Neural cell (in vitro differentiated cells): ENCODE results near the gene TMEM39A. TPM values are rescaled to one million over a fixed set of nuclear protein-coding genes. Genes with fewer than 3 reads are reported as not detected.

ENCODE experiments used
- H2AFZ ChIP-seq: fragments of 200-600, 300-800 bp; sonication (generic), shearing (Covaris generic); 2 replicates; pipeline ENCODE4 v1.6.0; 2014; ENCODE audit warnings: low read depth, mild to moderate bottlenecking, antibody characterized with exemption, low read length, moderate library complexity
- H3F3A ChIP-seq: fragments of 200-600 bp; shearing (Covaris generic); 2 replicates; pipeline ENCODE4 v1.6.1; 2016; ENCODE audit warnings: mild to moderate bottlenecking, moderate library complexity, mixed read lengths, antibody characterized with exemption, low read length; ENCODE audit not compliant: insufficient read depth, poor library complexity, severe bottlenecking
- H3K27ac ChIP-seq: fragments of 200-600, 300-800 bp; sonication (generic), shearing (Covaris generic); 2 replicates; pipeline ENCODE4 v1.5.1; 2014; ENCODE audit warnings: mild to moderate bottlenecking, low read length, moderate library complexity
- H3K27me3 ChIP-seq: fragments of 300-800, 200-600 bp; sonication (generic), shearing (Covaris generic); 2 replicates; pipeline ENCODE4 v1.6.0; 2014; ENCODE audit warnings: mild to moderate bottlenecking, low read depth, low read length, moderate library complexity; ENCODE audit not compliant: insufficient read depth
- H3K36me3 ChIP-seq: fragments of 300-800, 200-600 bp; sonication (generic), shearing (Covaris generic); 2 replicates; pipeline ENCODE4 v1.5.1; 2014; ENCODE audit warnings: mild to moderate bottlenecking, antibody characterized with exemption, low read length, moderate library complexity; ENCODE audit not compliant: insufficient read depth
- H3K4me2 ChIP-seq: fragments of 300-800, 200-600 bp; sonication (generic), shearing (Covaris generic); 2 replicates; pipeline ENCODE4 v1.6.0; 2014; ENCODE audit warnings: mild to moderate bottlenecking, low read length
- H3K4me3 ChIP-seq: fragments of 300-800, 200-600 bp; sonication (generic), shearing (Covaris generic); 2 replicates; pipeline ENCODE4 v1.5.1; 2014; ENCODE audit warnings: mild to moderate bottlenecking, low read length, moderate library complexity
- H3K79me2 ChIP-seq: fragments of 200-600 bp; shearing (Covaris generic); replicated peaks from 2 replicates; pipeline ENCODE4 v1.6.0; 2014; ENCODE audit warnings: mild to moderate bottlenecking, low read length, moderate library complexity; ENCODE audit not compliant: insufficient read depth
- H3K9ac ChIP-seq: fragments of 300-800, 200-600 bp; sonication (generic), shearing (Covaris generic); 2 replicates; pipeline ENCODE4 v1.6.1; 2016; ENCODE audit warnings: mild to moderate bottlenecking, low read length, mixed read lengths
- H3K9me2 ChIP-seq: fragments of 200-600 bp; shearing (Covaris generic); 2 replicates; pipeline ENCODE4 v1.6.1; 2016; ENCODE audit warnings: mild to moderate bottlenecking, low read length, mixed read lengths; ENCODE audit not compliant: insufficient read depth
- H3K9me3 ChIP-seq: fragments of 200-600, 300-800 bp; sonication (generic), shearing (Covaris generic); 2 replicates; pipeline ENCODE4 v1.6.1; 2016; ENCODE audit warnings: mild to moderate bottlenecking, mixed run types, low read length, moderate library complexity, mixed read lengths
- H4K20me1 ChIP-seq: fragments of 200-600 bp; shearing (Covaris generic); 2 replicates; pipeline ENCODE4 v1.6.1; 2016; ENCODE audit warnings: mild to moderate bottlenecking, mixed run types; ENCODE audit not compliant: insufficient read depth
- CTCF ChIP-seq: fragments of 450-650 bp; IDR thresholded peaks from 2 replicates; pipeline ENCODE4 v1.5.1; 2014; ENCODE audit warnings: antibody characterized with exemption, mild to moderate bottlenecking, moderate library complexity; ENCODE audit not compliant: poor library complexity, severe bottlenecking
- EP300 ChIP-seq: fragments of 450-650 bp; conservative IDR thresholded peaks from 2 replicates; pipeline ENCODE4 v1.6.1; 2014; ENCODE audit warnings: antibody characterized with exemption, mild to moderate bottlenecking, moderate library complexity; ENCODE audit not compliant: poor library complexity, severe bottlenecking
- EZH2 ChIP-seq: fragments of 200-600, 300-800 bp; shearing (Covaris generic), sonication (generic); IDR thresholded peaks from 2 replicates; pipeline ENCODE4 v1.6.1; 2014; ENCODE audit warnings: antibody characterized with exemption, low read length, borderline replicate concordance, mild to moderate bottlenecking; ENCODE audit not compliant: insufficient read depth, poor library complexity, severe bottlenecking
- MXI1 ChIP-seq: fragments of 450-650 bp; conservative IDR thresholded peaks from 2 replicates; pipeline ENCODE4 v1.6.1; 2014; ENCODE audit warnings: antibody characterized with exemption, mild to moderate bottlenecking; ENCODE audit not compliant: poor library complexity, severe bottlenecking
- POLR2AphosphoS5 ChIP-seq: IDR thresholded peaks from 2 replicates; pipeline ENCODE4 v1.6.1; 2012
- RAD21 ChIP-seq: fragments of 450-650 bp; conservative IDR thresholded peaks from 2 replicates; pipeline ENCODE4 v1.6.1; 2014; ENCODE audit warnings: antibody characterized with exemption, mild to moderate bottlenecking, moderate library complexity
- REST ChIP-seq: IDR thresholded peaks from 2 replicates; pipeline ENCODE4 v1.6.1; 2012; ENCODE audit warnings: borderline replicate concordance
- SMC3 ChIP-seq: fragments of 450-650 bp; conservative IDR thresholded peaks from 2 replicates; pipeline ENCODE4 v1.6.1; 2014; ENCODE audit warnings: antibody characterized with exemption, mild to moderate bottlenecking, moderate library complexity; ENCODE audit not compliant: poor library complexity
- TAF1 ChIP-seq: IDR thresholded peaks from 2 replicates; pipeline ENCODE4 v1.6.1; 2012; ENCODE audit warnings: low read depth
- polyA plus RNA-seq: library from polyadenylated mRNA; depleted of rRNA; stranded (reverse); fragments of >200 nt; gene quantifications from 2 replicates; pipeline ENCODE4 v1.2.3, GENCODE V29; 2014

The TMEM39A gene
- polyA plus RNA-seq, 1 donor from 2014 or later = 21.1 TPM

- H3K4me3 ChIP-seq = no peak overlapping the region
- H3K9me2 ChIP-seq = no peaks in the 10 kb centered on the region
- H3K9ac ChIP-seq = no peak overlapping the region
- H3K27ac ChIP-seq = no peak overlapping the region
- no peaks in the 10 kb centered on the region for H3K27me3 ChIP-seq
- no peaks in the 10 kb centered on the region for H4K20me1 ChIP-seq
- no peaks in the 10 kb centered on the region for H3K9me3 ChIP-seq
- no peak overlapping the region for H2AFZ ChIP-seq
- TF ChIP-seq REST = no peak
- TF ChIP-seq SMC3 = no peak
- no peak for TF ChIP-seq POLR2AphosphoS5
- no peak for TF ChIP-seq MXI1
- no peak for TF ChIP-seq RAD21
- no peak for TF ChIP-seq CTCF
- no peak for TF ChIP-seq EP300
- no peaks in the 10 kb centered on the region for H3F3A ChIP-seq
- no peak overlapping the region for H3K4me2 ChIP-seq
- H3K79me2 ChIP-seq = no peaks in the 10 kb centered on the region
- H3K36me3 ChIP-seq = no peaks in the 10 kb centered on the region
Measured at GRCh38 chr3:119418641-119419040, 44.8 kb downstream of the TMEM39A start.

- Histone ChIP-seq H3K9me3 (no peaks in the 10 kb centered on the region), H3K27ac (no peak overlapping the region), H3K4me2 (no peak overlapping the region), H3K9ac (no peak overlapping the region), H3K27me3 (no peaks in the 10 kb centered on the region), H3K4me3 (no peak overlapping the region), H3F3A (no peaks in the 10 kb centered on the region), H3K36me3 (no peaks in the 10 kb centered on the region), H3K9me2 (no peaks in the 10 kb centered on the region), H3K79me2 (no peaks in the 10 kb centered on the region), H2AFZ (no peak overlapping the region), H4K20me1 (no peaks in the 10 kb centered on the region)
- TF ChIP-seq TAF1 = no peak
Measured at GRCh38 chr3:119417771-119418512, 45.5 kb downstream of the TMEM39A start.

DNA sequence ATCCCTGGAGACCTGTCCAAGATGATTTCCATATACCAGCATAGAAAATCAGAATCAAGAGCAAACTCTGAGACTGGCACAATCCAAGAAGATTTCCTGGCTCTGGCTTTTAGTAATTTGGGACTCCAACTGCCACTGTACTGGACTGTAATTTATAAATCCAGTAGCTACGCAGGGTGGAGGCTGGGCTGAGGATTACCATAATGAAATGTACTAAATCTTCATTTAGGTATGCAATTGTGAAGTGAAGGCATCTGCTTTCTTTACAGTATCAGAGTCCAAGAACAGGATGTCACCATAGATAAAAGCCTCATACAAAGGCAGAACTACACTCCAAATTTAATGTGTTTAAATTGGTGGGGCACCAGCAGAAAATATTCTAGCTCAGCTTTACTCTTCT is 46.5 kb downstream of the TMEM39A start:
- Histone ChIP-seq H3K4me2 (no peak overlapping the region), H3K9me3 (no peaks in the 10 kb centered on the region)

More for the DNA sequence above, 46.5 kb downstream of the TMEM39A start:
- H3K79me2 ChIP-seq = no peaks in the 10 kb centered on the region
- no peak overlapping the region for H2AFZ ChIP-seq
- H3K9me2 ChIP-seq = no peaks in the 10 kb centered on the region
- H3K36me3 ChIP-seq = no peaks in the 10 kb centered on the region
- H3F3A ChIP-seq = no peaks in the 10 kb centered on the region
- H3K9ac ChIP-seq = no peak overlapping the region
- H3K4me3 ChIP-seq = no peak overlapping the region
- no peaks in the 10 kb centered on the region for H4K20me1 ChIP-seq
- no peak overlapping the region for H3K27ac ChIP-seq
- H3K27me3 ChIP-seq = no peaks in the 10 kb centered on the region
- no peak for TF ChIP-seq POLR2AphosphoS5
- TF ChIP-seq EP300 = no peak
- TF ChIP-seq CTCF = no peak
- TF ChIP-seq REST = no peak
- no peak for TF ChIP-seq SMC3
- no peak for TF ChIP-seq EZH2
- TF ChIP-seq TAF1 = no peak
- no peak for TF ChIP-seq RAD21
- no peak for TF ChIP-seq MXI1
